Measurements from ENCODE around the gene BACE2. TPM values are rescaled to one million over a fixed set of nuclear protein-coding genes. Genes with fewer than 3 reads are reported as not detected.

The BACE2 gene
- total RNA-seq, 1 donor from 2014 or later: 16.8 TPM

DNA sequence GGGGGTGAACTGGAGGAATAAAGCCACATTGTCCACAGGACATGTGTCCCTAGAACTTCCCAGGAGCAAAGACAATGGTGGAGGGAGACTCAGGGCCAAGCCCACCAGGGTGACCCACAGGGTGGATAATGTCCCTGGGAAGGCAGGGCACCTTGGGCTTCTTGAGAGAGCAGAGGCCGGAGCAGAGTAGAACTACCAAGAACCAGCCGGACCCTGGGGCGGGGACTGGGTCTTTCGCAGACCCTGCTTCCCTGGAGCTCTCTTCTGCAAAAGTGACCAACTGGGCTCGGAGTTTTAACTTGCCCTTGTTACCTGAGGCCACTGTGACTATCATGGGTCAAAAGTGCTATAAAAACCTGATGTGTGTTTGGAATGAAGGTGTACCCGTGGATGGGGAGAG, 147.8 kb downstream of the BACE2 start:
- Histone ChIP-seq H3K27ac (ENCODE audit: low read depth, low read length) (no peak overlapping the region), H3K4me2 (ENCODE audit: low read length) (no peak overlapping the region), H3K79me2 (ENCODE audit: insufficient read depth, low read length) (no peaks in the 10 kb centered on the region), H4K20me1 (ENCODE audit: insufficient read depth, low read length) (no peaks in the 10 kb centered on the region), H3K36me3 (ENCODE audit: insufficient read depth, low read length) (no peaks in the 10 kb centered on the region), H3K9me3 (ENCODE audit: insufficient read depth, low read depth, low read length) (no peaks in the 10 kb centered on the region), H2AFZ (ENCODE audit: low read depth, low read length) (no peak overlapping the region), H3K4me1 (ENCODE audit: insufficient read depth, low read length) (no peaks in the 10 kb centered on the region), H3K9ac (ENCODE audit: low read length) (no peak overlapping the region), H3K27me3 (ENCODE audit: insufficient read depth, low read length) (peaks cover 23% of the 10 kb centered on the region), H3K4me3 (ENCODE audit: insufficient read depth, low read depth, low read length) (no peak overlapping the region)
- H3K4me1 Mint-ChIP-seq (ENCODE audit: low read depth, unreplicated experiment): no peaks in the 10 kb centered on the region
- H3K27me3 Mint-ChIP-seq (ENCODE audit: low read depth, unreplicated experiment): peaks cover 55% of the 10 kb centered on the region
- no peak overlapping the region for H3K27ac Mint-ChIP-seq (ENCODE audit: unreplicated experiment)
- peaks cover 4% of the 10 kb centered on the region for H3K9me3 Mint-ChIP-seq (ENCODE audit: unreplicated experiment)
- H3K4me3 Mint-ChIP-seq (ENCODE audit: unreplicated experiment): no peak overlapping the region
- DNase-seq (ENCODE audit: low read depth) (no peak), FAIRE-seq (no peak)
- H3K36me3 Mint-ChIP-seq (ENCODE audit: low read depth, unreplicated experiment): no peaks in the 10 kb centered on the region
- TF ChIP-seq EZH2 (IDR thresholded peaks at IDR 0.05; ENCODE audit: insufficient read depth, low read length): no peak
- TF ChIP-seq, protein P1, sequence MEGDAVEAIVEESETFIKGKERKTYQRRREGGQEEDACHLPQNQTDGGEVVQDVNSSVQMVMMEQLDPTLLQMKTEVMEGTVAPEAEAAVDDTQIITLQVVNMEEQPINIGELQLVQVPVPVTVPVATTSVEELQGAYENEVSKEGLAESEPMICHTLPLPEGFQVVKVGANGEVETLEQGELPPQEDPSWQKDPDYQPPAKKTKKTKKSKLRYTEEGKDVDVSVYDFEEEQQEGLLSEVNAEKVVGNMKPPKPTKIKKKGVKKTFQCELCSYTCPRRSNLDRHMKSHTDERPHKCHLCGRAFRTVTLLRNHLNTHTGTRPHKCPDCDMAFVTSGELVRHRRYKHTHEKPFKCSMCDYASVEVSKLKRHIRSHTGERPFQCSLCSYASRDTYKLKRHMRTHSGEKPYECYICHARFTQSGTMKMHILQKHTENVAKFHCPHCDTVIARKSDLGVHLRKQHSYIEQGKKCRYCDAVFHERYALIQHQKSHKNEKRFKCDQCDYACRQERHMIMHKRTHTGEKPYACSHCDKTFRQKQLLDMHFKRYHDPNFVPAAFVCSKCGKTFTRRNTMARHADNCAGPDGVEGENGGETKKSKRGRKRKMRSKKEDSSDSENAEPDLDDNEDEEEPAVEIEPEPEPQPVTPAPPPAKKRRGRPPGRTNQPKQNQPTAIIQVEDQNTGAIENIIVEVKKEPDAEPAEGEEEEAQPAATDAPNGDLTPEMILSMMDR (IDR thresholded peaks at IDR 0.05; ENCODE audit: insufficient read depth, low read depth, low read length): no peak

DNA sequence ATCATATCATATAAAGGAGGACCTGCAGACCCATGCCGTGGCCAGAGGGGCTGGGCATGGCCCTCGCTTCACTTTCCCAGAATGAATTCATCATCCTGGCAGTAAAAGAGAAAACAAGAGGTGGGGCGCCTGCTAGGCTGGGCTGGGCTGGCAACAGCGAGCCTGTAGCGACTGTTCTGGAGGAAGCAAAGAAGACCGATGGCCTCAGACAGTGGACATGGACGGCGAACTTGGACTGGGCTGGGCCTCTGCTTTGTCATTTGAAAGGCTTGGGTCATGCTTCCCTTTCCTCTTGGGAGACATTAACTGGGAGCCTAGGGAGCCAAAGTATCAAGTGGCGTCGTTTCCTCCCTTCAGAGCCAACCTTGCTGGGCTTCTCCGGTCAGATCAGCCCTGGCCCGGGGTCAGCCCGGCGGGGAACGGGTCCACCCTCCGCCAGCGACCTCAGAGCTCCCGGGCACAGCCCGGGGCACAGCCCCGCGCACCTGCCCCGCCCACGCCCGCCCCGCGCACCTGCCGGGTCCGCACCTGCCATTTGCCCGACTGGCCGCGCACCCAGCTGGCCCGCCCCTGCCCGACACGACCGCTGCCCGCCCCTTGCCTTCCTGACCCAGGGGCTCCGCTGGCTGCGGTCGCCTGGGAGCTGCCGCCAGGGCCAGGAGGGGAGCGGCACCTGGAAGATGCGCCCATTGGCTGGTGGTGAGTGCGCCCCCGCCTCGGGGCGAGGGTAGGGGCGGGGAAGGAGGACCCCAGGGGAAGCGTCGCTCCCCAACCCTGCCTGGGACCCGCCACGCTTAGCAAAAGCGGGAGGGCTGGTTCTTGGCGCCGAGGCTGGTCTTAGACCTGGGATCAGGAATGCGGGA, 148.5 kb downstream of the BACE2 start, which contains the start of gene FAM3B:
Gene FAM3B (plus strand): TSS at position 602 of the 863 bp plus-strand sequence. CDS start 79 bp downstream, at position 681.
- peaks cover 61% of the 10 kb centered on the region for H3K27me3 Mint-ChIP-seq (ENCODE audit: low read depth, unreplicated experiment)
- FAIRE-seq: no peak
- H3K9me3 Mint-ChIP-seq (ENCODE audit: unreplicated experiment): peaks cover 4% of the 10 kb centered on the region
- no peaks in the 10 kb centered on the region for H3K4me1 ChIP-seq (ENCODE audit: insufficient read depth, low read length)
- H3K79me2 ChIP-seq (ENCODE audit: insufficient read depth, low read length): no peaks in the 10 kb centered on the region
- TF ChIP-seq, protein P1 (IDR thresholded peaks at IDR 0.05; ENCODE audit: insufficient read depth, low read depth, low read length): no peak
- TF ChIP-seq EZH2 (IDR thresholded peaks at IDR 0.05; ENCODE audit: insufficient read depth, low read length): peak; percentile 87
- no peaks in the 10 kb centered on the region for H3K4me1 Mint-ChIP-seq (ENCODE audit: low read depth, unreplicated experiment)
- H3K4me3 ChIP-seq (ENCODE audit: insufficient read depth, low read depth, low read length): no peak within 1 kb of the TSS
- no peak within 1 kb of the TSS for H2AFZ ChIP-seq (ENCODE audit: low read depth, low read length)
- peak within 1 kb of the TSS; percentile 26 for H3K4me2 ChIP-seq (ENCODE audit: low read length)
- H3K27ac ChIP-seq (ENCODE audit: low read depth, low read length): no peak within 1 kb of the TSS
- no peaks in the 10 kb centered on the region for H4K20me1 ChIP-seq (ENCODE audit: insufficient read depth, low read length)
- no peak within 1 kb of the TSS for H3K4me3 Mint-ChIP-seq (ENCODE audit: unreplicated experiment)
- no peak for DNase-seq (ENCODE audit: low read depth)
- no peak within 1 kb of the TSS for H3K27ac Mint-ChIP-seq (ENCODE audit: unreplicated experiment)
- no peak within 1 kb of the TSS for H3K9ac ChIP-seq (ENCODE audit: low read length)
- no peaks in the 10 kb centered on the region for H3K36me3 ChIP-seq (ENCODE audit: insufficient read depth, low read length)
- H3K9me3 ChIP-seq (ENCODE audit: insufficient read depth, low read depth, low read length): no peaks in the 10 kb centered on the region
- peaks cover 26% of the 10 kb centered on the region for H3K27me3 ChIP-seq (ENCODE audit: insufficient read depth, low read length)
- no peaks in the 10 kb centered on the region for H3K36me3 Mint-ChIP-seq (ENCODE audit: low read depth, unreplicated experiment)

DNA sequence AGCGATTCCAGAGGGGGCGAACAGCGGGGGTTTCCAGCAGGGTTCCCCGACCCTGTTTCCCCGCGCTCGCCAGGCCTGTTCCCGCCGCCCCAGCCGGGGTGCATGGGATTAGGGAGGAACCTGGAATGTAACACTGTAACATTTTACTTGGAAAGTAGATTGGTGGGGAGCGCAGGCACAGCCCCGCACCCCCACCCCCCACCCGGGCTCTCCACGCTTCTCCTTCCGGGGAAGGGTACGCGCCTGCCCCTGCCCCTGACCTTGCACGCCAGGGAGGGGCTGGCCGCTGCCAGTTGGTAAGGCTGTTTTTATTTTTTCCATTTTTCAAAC, 149.1 kb downstream of the BACE2 start:
- H3K36me3 ChIP-seq (ENCODE audit: insufficient read depth, low read length): no peaks in the 10 kb centered on the region
- no peak for DNase-seq (ENCODE audit: low read depth)
- Mint-ChIP-seq H3K27ac (ENCODE audit: unreplicated experiment) (no peak overlapping the region), H3K4me3 (ENCODE audit: unreplicated experiment) (no peak overlapping the region), H3K9me3 (ENCODE audit: unreplicated experiment) (peaks cover 4% of the 10 kb centered on the region), H3K4me1 (ENCODE audit: low read depth, unreplicated experiment) (no peaks in the 10 kb centered on the region), H3K27me3 (ENCODE audit: low read depth, unreplicated experiment) (peaks cover 63% of the 10 kb centered on the region), H3K36me3 (ENCODE audit: low read depth, unreplicated experiment) (no peaks in the 10 kb centered on the region)
- no peak for FAIRE-seq
- H3K79me2 ChIP-seq (ENCODE audit: insufficient read depth, low read length): no peaks in the 10 kb centered on the region
- H2AFZ ChIP-seq (ENCODE audit: low read depth, low read length): no peak overlapping the region
- H4K20me1 ChIP-seq (ENCODE audit: insufficient read depth, low read length): no peaks in the 10 kb centered on the region
- H3K9me3 ChIP-seq (ENCODE audit: insufficient read depth, low read depth, low read length): no peaks in the 10 kb centered on the region
- peak overlapping the region; percentile 26 for H3K4me2 ChIP-seq (ENCODE audit: low read length)
- H3K27ac ChIP-seq (ENCODE audit: low read depth, low read length): no peak overlapping the region
- H3K4me3 ChIP-seq (ENCODE audit: insufficient read depth, low read depth, low read length): no peak overlapping the region
- no peak overlapping the region for H3K9ac ChIP-seq (ENCODE audit: low read length)
- peaks cover 26% of the 10 kb centered on the region for H3K27me3 ChIP-seq (ENCODE audit: insufficient read depth, low read length)
- TF ChIP-seq EZH2 (IDR thresholded peaks at IDR 0.05; ENCODE audit: insufficient read depth, low read length): no peak
- TF ChIP-seq, protein P1 (IDR thresholded peaks at IDR 0.05; ENCODE audit: insufficient read depth, low read depth, low read length): no peak
- H3K4me1 ChIP-seq (ENCODE audit: insufficient read depth, low read length): no peaks in the 10 kb centered on the region
